BJ (cell line): ENCODE measurements around the gene KRTAP9-7. TPM values are rescaled to one million over a fixed set of nuclear protein-coding genes. Genes with fewer than 3 reads are reported as not detected.
"Not testable (repeated sequence)": the region's sequence is repeated elsewhere in the genome, so short reads cannot be mapped to it uniquely, and the experiment has no call there.

Experiments used
- CTCF ChIA-PET: fragments of 350-600 bp; formaldehyde crosslinking; extraction: SDS; loops from one replicate; lab custom pipeline; 2021; ENCODE audit warnings: antibody characterized with exemption, inconsistent platforms; lab: Yijun Ruan, JAX
- POLR2A ChIA-PET: fragments of 300-600 bp; sonication (Branson Sonifier 250); formaldehyde crosslinking; extraction: SDS; loops from one replicate; lab custom pipeline; 2021; ENCODE audit warnings: antibody characterized with exemption; lab: Charles Lee
- DNase-seq: peaks from one replicate; pipeline ENCODE4 v3.0.0-alpha.2; 2011; ENCODE audit warnings: low read depth
- H3K27me3 ChIP-seq: 2 replicates; pipeline ENCODE4 v1.6.0; 2011; ENCODE audit warnings: low read length; ENCODE audit not compliant: control insufficient read depth, insufficient read depth
- H3K36me3 ChIP-seq: 2 replicates; pipeline ENCODE4 v1.5.1; 2011; ENCODE audit warnings: low read length; ENCODE audit not compliant: control insufficient read depth, insufficient read depth
- H3K4me3 ChIP-seq: 2 replicates; pipeline ENCODE4 v1.5.1; 2011; ENCODE audit warnings: low read depth, mild to moderate bottlenecking, control low read depth, low read length
- polyA plus RNA-seq: library from polyadenylated mRNA; depleted of rRNA; stranded (reverse); fragments of >200 nt; gene quantifications from 2 replicates; pipeline ENCODE4 v1.2.3, GENCODE V29; 2011
- TF ChIP-seq, protein P1 (sequence below): IDR thresholded peaks from 2 replicates; pipeline ENCODE4 v1.5.1; 2011; ENCODE audit warnings: low read depth, mild to moderate bottlenecking, control low read depth, inconsistent platforms, low read length, moderate library complexity; ENCODE audit not compliant: insufficient read depth

KRTAP9-7 gene
- polyA plus RNA-seq, 1 experiment, result not detected

DNA sequence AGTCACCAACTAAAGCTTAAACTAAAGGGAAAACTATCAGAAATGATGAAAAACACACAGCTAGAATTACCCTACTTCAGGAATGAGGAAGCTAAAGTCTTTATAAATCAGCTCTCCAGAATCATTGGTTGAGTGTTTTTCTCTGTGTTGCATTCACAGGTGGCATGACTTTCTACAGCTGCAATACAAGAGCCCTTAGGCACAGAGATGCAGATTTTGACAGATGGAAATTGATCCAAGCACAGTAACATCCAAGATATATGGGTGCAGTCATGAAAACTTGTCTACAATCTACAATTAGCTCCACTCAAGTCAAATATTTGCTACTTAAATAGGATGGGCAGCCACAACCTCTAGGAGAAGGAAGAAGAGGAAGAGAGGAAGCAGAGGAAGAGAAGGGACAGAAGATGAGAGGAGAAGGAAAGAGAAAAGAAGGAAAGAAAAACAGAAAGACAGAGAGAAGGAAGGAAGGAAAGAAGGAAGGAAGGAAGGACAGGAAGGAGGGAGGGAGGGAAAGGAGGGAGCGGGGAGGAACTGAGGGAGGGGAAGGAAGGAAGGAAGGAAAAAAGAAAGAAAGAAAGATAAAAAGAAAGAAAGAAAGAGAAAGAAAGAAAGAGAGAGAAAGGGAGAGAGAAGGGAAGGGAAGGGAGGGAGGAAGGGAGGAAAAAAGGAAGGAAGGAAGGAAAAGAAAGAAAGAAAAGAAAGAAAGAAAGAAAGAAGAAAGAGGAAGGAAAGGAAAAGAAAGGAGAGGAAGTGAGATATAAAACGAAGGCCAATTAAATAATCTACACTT, 28.3 kb upstream of the KRTAP9-7 start:
- H3K4me3 ChIP-seq, H3K36me3 ChIP-seq, DNase-seq, H3K27me3 ChIP-seq, POLR2A ChIA-PET: not testable (repeated sequence)
- CTCF ChIA-PET, result interaction anchor here (0.6 kb wide), 1 partner anchor 29 kb away, joined by 3 read pairs; the partner anchor contains the start of gene KRTAP9-7

DNA sequence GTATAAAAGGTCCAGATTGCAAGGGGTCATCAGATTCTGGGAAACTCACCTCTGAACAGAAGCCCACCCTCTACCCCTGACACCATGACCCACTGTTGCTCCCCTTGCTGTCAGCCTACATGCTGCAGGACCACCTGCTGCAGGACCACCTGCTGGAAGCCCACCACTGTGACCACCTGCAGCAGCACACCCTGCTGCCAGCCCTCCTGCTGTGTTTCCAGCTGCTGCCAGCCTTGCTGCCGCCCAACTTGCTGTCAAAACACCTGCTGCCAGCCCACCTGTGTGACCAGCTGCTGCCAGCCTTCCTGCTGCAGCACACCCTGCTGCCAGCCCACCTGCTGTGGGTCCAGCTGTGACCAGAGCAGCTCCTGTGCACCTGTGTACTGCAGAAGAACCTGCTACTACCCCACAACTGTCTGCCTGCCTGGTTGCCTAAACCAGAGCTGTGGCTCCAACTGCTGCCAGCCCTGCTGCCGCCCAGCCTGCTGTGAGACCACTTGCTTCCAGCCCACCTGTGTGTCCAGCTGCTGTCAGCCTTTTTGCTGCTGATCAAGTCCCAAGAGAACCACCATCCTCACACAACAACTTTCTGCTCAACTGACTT, 25.8 kb upstream of the KRTAP9-7 start, which contains the start of gene KRTAP9-4:
TSS of gene KRTAP9-4 (plus strand) at position 51 of the 604 bp plus-strand sequence. CDS start at position 85, 34 bp downstream.
- CTCF ChIA-PET, result interaction anchor here (1.0 kb wide), 1 partner anchor 14 kb away, joined by 3 read pairs; no protein-coding TSS in a partner anchor
- POLR2A ChIA-PET, H3K36me3 ChIP-seq, H3K4me3 ChIP-seq, DNase-seq, H3K27me3 ChIP-seq: not testable (repeated sequence)

DNA sequence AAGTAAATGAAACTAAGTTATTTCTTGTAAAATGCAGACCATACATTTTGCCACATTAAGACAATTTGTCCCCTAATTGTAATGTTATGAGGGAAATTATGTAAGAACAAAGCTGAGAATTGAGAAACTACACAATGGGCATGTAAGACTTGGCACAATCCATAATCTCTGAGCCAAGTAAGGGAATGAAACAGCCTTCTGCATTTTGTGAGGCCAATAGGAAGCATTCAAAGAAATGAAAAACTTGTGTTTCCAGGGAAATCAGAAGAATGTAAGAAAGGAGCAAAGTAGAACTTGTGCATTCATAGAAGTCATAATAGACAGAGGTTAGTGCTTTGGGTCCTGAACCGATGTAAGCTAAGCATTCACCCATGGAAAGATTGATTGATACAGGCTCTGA, 24.2 kb upstream of the KRTAP9-7 start:
- H3K4me3 ChIP-seq, result no peak overlapping the region
- DNase-seq, result no peak
- TF ChIP-seq, protein P1, sequence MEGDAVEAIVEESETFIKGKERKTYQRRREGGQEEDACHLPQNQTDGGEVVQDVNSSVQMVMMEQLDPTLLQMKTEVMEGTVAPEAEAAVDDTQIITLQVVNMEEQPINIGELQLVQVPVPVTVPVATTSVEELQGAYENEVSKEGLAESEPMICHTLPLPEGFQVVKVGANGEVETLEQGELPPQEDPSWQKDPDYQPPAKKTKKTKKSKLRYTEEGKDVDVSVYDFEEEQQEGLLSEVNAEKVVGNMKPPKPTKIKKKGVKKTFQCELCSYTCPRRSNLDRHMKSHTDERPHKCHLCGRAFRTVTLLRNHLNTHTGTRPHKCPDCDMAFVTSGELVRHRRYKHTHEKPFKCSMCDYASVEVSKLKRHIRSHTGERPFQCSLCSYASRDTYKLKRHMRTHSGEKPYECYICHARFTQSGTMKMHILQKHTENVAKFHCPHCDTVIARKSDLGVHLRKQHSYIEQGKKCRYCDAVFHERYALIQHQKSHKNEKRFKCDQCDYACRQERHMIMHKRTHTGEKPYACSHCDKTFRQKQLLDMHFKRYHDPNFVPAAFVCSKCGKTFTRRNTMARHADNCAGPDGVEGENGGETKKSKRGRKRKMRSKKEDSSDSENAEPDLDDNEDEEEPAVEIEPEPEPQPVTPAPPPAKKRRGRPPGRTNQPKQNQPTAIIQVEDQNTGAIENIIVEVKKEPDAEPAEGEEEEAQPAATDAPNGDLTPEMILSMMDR, result no peak
- ChIA-PET CTCF (no interaction called here), POLR2A (no interaction called here)
- no peaks in the 10 kb centered on the region for H3K27me3 ChIP-seq
- no peaks in the 10 kb centered on the region for H3K36me3 ChIP-seq

DNA sequence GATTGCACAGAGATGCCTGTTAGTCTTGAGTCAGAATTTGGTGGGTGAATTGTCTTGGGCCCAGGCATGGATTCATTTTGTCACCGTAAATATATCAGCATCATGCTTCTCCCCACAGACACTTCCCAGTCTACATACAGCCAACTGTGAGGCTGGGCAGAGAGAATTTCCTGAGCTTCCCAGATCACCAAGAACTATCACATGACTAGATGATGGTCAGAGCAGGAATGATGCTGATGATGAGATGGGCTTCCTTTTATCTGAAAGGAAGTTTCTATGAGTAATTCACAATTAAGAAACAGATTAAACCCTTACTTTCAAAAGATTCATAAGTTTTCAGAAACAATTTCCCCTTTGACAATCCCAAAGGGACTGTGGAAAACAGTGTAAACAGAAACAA, 20.6 kb upstream of the KRTAP9-7 start:
- ChIA-PET POLR2A (no interaction called here), CTCF (no interaction called here)
- DNase-seq, result no peak
- Histone ChIP-seq H3K27me3 (no peaks in the 10 kb centered on the region), H3K4me3 (no peak overlapping the region), H3K36me3 (no peaks in the 10 kb centered on the region)
- TF ChIP-seq, protein P1, result no peak

DNA sequence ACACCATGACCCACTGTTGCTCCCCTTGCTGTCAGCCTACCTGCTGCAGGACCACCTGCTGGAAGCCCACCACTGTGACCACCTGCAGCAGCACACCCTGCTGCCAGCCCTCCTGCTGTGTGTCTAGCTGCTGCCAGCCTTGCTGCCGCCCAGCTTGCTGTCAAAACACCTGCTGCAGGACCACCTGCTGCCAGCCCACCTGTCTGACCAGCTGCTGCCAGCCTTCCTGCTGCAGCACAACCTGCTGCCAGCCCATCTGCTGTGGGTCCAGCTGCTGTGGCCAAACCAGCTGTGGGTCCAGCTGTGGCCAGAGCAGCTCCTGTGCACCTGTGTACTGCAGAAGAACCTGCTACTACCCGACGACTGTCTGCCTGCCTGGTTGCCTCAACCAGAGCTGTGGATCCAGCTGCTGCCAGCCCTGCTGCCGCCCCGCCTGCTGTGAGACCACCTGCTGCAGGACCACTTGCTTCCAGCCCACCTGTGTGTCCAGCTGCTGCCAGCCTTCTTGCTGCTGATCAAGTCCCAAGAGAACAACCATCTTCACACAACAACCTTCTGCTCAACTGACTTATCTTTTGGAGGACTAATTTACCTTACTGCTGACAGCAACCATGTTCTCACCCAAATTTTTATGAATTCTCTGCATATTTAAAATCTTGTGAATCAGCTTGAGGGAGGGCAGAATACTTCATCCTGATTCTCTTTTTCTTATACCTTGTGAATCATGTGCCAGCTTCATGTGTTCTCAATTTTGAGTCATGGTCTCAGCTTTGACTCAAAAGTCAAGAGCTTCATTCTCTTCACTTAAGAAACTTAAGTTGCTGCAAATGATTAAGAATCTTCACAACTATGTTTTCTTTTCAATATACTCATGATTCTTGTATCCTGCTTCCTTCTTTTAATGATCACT, 19.9 kb upstream of the KRTAP9-7 start, which contains the start of gene KRTAP9-9:
TSS of gene KRTAP9-9 (plus strand) at position 4 of the 910 bp plus-strand sequence.
- DNase-seq, CTCF ChIA-PET, H3K27me3 ChIP-seq, H3K36me3 ChIP-seq, H3K4me3 ChIP-seq: not testable (repeated sequence)
- POLR2A ChIA-PET, result interaction anchor here (0.5 to 0.7 kb wide), 2 partner anchors 194 to 304 kb away, joined by 3 to 8 read pairs; no protein-coding TSS in a partner anchor

DNA sequence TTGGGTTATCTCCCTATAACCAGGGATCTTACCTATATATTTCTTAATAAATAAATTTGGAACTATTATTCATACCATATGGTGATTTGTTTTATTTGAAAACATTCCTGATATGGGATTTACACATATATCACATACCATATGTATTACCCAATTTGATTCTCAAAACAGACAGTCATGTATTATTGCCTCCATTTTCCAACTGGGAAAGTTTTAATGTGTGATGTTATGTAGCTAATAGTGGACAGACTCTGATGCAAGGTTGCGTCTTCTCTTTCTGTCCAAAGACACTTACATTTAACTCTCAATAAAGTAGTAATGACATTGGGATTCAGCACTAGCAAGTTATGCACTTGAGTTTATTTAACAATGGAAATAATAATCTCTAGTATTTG, 19.2 kb upstream of the KRTAP9-7 start:
- TF ChIP-seq, protein P1, result no peak
- POLR2A ChIA-PET, result interaction anchor here (0.5 to 0.7 kb wide), 2 partner anchors 193 to 304 kb away, joined by 3 to 8 read pairs; no protein-coding TSS in a partner anchor
- CTCF ChIA-PET, result no interaction called here
- H3K36me3 ChIP-seq, result no peaks in the 10 kb centered on the region
- DNase-seq, result no peak
- H3K27me3 ChIP-seq, result no peaks in the 10 kb centered on the region
- no peak overlapping the region for H3K4me3 ChIP-seq
